HG03139 (cell line): ENCODE results near the gene NDRG4.

Experiments used
- ATAC-seq: cut with Tn5 transposase; IDR thresholded peaks from one replicate; pipeline ENCODE4 v1.9.1; 2021; ENCODE audit not compliant: unreplicated experiment

The NDRG4 gene

GRCh38 chr16:58493756-58494431 is 6.0 kb upstream of the NDRG4 start:
- ATAC-seq = no peak

DNA sequence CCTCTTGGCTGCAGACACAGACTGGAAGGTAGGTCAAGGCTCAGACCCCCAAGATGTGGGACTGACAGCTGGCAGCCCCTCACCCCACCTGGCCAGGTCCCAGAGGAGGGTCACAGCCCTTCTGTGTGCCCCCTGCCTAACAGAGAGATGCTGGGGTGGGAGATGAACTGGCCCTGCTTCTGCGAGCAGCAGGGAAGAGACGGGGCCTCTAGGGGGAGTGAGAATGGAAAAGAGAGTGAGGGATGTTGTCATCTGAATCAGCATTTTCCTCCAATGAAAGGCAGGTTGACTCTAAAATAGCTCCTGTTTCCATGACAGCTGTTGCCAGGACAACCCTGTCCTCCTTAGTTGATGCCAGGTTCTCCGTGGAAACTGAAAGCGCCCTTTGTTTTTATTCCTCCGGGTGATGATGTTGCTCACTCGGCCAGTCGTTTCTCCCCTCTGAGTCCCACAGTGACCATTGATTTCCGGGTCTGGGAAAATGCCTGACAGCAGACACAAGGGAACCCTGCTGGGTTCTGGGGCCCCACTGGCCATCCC is 4.9 kb upstream of the NDRG4 start:
- ATAC-seq = peak; percentile 52

- no peak for ATAC-seq
Measured at GRCh38 chr16:58495521-58496331, 4.2 kb upstream of the NDRG4 start.

GRCh38 chr16:58497468-58497867 is 2.5 kb upstream of the NDRG4 start:
- ATAC-seq = no peak

- no peak for ATAC-seq
Measured at GRCh38 chr16:58497935-58498334, 2.0 kb upstream of the NDRG4 start.

- no peak for ATAC-seq
Measured at GRCh38 chr16:58498341-58499091, 1.4 kb upstream of the NDRG4 start.

- ATAC-seq = no peak
Measured at GRCh38 chr16:58499092-58499511, 841 bp upstream of the NDRG4 start.

- no peak for ATAC-seq
Measured at GRCh38 chr16:58500430-58501241, 693 bp downstream of the NDRG4 start.

DNA sequence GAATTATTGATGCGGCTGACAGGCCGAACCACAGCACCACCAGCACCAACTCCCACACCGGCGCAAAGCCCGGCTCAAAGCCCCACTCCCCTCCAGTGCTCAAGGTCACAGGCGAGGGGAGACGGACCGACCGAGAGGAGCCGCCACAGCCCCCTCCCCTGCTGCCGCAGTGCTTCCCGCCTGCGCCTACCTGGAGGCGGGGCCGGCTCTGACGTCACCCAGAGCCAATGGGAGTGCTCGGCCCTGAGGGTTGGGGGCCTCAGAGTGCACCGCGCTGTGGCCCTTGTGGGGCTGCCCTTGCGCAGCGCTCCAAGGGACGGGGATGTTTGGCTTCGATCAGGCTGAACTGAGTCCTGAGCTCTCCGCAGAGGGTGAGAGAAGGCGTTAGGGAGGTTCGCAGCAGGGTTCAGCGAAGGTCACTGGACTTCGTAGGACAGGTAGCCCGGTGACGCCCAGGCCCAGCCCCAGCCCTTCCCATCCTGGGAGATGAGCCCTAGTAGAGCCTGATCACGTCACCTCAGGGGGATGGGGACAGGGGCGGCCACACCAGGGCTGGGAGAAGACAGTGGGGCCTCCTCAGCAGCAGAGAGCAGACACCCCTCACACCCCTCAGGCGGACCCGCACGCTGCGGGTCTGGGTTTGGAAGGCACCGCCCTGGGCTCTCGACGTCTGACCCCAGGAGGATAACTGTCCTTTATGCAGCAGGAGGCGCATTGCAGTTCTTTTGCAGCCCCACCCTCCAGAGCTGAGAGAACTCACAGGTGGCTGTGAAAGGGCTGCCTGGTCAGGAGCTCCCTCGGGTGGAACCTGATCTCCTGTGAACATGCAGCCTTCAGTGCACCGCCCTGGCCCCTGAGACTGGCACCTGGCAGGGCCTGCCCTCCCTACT is 1.5 kb downstream of the NDRG4 start:
- no peak for ATAC-seq

DNA sequence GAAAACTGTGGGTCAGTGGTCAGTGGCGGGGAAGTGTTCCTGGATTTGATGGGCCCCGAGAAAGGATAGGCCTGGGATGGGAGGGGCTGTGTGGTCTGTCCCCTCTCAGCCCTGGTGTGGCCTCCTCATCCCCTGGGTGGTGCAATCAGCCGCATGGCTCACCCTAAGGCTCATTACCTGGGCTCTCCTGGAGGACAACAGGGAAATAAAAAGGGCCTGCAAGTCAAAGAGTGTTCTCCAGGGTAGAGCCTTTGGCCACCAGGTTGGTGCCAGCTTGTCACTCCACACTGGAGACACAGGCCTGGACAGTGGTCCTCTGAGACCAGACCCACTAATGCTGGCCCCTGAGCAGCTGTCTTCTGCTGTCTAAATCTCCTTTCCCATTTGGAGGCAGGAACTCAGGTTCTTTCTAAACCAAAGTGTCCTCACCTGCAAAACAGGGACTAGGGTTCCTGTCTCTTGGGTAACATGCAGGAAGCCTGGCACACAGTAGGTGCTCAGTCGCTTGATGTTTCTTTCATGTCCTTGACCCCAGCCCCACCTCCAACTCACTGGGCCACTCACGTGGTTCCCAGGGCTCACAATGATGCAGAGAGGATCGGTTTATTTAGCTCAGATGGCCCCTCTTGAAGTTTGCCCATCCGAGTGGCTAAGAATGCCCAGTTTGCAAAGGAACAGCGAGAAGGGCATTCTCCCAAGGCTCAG is 2.4 kb downstream of the NDRG4 start:
- no peak for ATAC-seq

- no peak for ATAC-seq
Measured at GRCh38 chr16:58503166-58503862, 3.4 kb downstream of the NDRG4 start.

DNA sequence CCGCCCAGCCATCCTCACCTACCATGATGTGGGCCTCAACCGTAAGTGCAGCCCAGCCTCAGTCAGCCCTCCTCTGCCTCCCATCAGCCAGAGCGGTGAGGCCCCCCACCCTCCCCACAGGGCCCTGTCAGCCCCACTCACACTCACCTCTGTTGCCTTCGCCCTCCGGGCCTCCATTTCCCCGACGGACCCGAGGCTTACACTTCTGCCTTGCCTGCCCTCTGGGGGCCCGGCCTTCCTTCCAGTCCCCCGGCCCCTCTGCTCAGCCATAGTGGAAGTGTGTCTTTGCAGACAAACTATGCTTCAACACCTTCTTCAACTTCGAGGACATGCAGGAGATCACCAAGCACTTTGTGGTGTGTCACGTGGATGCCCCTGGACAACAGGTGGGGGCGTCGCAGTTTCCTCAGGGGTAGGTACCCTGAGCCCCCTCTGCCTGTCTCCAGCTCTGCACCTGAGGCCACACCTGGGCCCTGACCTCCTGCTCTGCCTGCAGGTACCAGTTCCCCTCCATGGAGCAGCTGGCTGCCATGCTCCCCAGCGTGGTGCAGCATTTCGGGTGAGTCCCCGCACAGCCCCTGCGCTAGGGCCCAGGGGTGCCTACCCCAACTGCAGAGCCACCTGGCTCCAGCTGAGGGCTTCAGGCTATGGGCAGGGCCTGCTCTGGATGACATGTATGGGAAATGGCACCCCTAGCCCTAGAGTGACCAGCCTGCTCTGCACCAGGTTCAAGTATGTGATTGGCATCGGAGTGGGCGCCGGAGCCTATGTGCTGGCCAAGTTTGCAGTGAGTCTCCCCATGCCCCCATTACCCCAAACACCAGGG is 4.1 kb downstream of the NDRG4 start:
- ATAC-seq = no peak

DNA sequence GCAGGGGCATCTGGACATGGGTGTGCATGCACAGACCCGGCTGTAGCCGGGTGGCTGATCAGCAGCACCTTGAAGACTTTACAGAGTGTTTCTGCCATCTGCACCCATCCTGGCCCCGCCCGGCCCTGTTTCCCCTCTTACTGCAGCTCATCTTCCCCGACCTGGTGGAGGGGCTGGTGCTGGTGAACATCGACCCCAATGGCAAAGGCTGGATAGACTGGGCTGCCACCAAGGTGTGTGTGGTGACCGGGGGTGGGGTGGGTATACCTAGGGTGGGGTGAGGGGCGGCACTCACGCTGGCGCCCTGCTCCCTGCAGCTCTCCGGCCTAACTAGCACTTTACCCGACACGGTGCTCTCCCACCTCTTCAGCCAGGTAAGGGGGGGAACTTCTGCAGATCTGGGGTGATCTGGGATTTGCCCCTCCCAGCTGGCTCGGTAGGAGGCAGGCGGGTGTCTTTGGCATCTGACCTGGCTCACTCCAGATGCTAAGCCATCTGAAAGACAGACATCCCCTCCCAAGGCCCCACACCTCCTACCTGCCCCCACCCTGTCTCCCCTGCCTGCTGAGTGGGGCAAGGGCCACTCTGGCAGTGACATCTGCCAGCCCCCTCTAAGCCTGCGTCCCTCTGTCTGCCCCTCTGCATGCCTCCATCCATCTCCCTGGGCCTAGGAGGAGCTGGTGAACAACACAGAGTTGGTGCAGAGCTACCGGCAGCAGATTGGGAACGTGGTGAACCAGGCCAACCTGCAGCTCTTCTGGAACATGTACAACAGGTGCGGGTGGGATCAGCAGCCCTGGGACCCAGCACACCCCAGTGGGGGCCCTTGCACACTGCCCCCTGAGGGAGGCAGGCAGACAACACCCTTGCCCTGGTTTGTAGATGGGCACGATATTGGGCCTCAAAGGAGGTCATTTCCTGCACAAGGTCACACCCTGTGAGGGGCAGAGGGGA is 6.6 kb downstream of the NDRG4 start:
- no peak for ATAC-seq

DNA sequence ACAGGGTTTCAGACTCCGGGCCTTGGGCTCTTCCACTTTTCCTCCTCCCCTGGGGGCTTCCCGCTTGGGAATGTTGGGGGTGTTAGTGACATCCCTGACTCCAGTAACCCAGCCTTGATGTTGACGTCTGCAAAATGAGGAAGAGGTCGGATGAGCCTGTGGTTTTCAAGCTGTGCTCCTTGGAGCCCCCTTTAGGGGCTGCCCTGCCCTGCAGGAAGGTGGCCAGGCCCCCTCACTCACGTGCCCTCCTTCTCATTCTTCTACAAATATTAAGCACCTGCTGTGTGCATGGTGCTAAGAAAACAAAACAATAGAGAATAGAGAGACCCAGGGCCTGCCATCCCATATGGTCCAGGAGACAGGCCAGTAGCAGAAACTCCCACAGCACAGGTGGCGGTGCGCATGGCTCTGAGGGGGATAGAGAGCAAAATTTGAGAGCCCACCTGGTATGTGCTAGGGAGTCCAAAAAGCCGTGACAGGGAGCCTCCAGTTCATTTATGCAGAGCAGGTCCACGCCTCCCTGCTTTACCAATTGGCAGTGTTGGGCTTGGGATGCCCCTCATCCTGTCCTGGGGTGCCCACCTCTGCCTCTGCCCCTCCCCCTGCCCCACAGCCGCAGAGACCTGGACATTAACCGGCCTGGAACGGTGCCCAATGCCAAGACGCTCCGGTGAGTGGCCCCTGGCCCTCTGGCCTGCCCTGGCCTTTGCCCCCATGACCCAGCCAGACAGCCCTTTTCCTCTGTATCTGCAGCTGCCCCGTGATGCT is 7.4 kb downstream of the NDRG4 start:
- ATAC-seq = no peak

- ATAC-seq = no peak
Measured at GRCh38 chr16:58507963-58508670, 8.2 kb downstream of the NDRG4 start.
